HG02678 (cell line): Measurements from ENCODE around the gene ACOXL.

Source experiments
- ATAC-seq: cut with Tn5 transposase; IDR thresholded peaks from one replicate; pipeline ENCODE4 v1.9.1; 2021; ENCODE audit warnings: mild to moderate bottlenecking, moderate library complexity; ENCODE audit not compliant: unreplicated experiment

ACOXL gene

DNA sequence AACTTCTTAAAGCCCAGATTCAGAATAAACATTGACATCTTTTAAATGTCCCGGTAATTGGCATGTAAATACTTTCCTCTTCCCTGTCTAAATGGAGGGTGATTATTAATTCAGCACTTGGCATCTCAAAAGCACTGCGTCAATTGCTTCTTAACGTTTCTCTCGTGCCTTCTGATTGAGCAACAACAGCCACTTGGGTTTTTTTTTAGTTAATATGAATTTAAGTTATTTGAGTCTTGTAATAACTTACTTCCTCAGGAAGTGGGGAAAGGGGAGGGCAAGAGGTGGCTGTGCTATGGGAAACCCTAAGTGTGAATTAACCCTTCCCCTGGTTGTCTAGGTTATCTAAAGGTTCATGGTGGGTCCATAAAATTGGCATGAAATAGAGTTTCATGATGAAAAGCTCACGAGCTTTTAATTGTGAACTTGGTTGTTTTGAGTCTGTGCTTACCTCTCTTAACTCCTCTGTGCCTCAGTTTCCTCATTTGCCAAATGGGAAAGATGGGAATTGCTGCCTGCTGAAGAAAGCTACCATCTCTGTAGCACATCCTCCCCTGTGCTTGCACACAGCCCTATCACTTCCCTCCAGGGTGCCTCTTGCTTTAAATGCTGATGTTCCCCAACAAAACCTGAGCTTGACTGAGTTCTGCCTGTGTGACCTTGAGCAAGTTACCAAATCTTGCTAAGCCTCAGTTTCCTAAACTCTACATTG is 262.0 kb downstream of the ACOXL start:
- no peak for ATAC-seq

DNA sequence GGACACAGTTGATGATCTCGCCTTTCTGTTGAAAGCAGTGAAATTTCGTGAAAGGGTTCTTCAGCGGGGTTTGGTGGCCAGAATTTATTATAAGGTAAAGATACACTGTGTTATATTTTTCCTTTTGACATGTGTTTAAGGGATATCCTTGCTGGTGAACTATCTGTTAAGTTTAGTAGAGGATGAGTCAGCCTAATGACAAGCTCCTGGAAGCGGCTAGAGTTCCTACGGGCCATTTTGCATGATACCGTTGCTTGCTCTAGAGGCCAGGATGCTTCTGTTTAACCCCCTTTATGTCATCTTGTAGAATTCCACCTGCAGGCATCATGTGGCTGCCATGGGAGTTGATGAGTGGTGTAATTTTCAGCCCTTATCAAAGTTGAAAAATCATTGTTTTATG is 263.5 kb downstream of the ACOXL start:
- no peak for ATAC-seq

DNA sequence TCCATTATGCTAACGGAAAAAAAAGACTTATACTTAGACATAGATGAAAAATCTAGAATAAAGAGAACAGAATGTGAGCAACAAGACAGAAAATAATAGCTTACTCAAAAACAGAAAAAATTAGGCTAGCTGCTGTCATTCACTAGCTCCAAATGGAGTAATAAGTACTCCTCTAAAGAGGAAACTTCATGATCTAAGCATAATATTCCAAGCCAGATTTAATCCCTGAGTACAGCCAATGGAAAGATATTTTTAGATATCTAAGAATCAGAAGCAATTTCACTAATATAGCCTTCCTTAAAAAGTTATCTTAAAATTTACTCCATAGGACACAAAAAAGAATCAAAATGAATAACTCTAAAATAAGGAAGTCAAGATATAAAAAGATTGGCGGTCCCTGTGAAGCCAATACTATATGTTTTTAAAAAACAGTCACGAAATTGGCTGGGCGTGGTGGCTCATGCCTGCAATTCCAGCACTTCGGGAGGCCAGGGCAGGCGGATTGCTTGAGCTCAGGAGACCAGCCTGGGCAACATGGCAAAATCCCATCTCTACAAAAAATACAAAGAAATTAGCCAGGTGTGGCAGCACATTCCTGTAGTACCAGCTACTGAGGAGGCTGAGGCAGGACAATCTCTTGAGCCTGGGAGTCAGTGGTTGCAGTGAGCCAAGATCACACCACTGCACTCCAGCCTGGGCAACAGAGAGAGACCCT is 265.1 kb downstream of the ACOXL start:
- ATAC-seq = no peak

DNA sequence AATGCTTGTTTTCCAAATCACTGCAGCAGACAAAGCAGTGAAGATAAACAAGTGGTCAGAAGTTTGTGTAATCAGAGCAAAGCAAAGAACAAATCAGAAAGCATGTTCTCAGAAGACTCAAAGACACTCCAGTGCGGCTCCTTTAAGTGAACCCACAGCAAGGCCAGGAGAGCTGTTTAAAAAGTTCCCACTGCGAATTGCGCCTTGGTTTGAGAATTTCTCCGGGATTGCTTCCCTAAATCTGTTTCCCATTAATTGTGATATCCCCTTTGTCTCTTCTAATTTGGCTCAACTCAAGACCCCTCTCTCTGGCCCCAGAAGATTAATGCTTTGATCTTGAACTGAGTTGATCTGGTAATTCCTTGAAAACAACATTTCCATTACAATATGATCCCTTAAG is 265.9 kb downstream of the ACOXL start:
- no peak for ATAC-seq

DNA sequence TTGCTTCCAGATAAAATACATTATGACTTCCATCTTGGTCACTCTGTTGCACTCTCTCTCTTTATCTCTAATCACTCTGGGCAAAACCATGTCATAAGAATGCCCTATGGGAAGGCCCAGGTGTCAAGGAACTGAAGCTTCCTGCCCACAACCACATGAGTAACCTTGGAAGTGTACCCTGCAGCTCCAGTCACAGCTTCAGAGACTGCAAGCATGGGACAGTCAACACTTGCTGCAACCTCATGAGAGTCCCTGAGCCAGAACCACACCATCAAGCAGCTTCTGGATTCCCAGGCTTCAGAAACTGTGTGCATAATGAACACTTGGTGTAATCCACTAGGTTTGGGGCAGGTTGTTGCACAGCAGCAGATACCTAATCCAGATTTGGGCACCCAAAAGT is 267.3 kb downstream of the ACOXL start:
- no peak for ATAC-seq

DNA sequence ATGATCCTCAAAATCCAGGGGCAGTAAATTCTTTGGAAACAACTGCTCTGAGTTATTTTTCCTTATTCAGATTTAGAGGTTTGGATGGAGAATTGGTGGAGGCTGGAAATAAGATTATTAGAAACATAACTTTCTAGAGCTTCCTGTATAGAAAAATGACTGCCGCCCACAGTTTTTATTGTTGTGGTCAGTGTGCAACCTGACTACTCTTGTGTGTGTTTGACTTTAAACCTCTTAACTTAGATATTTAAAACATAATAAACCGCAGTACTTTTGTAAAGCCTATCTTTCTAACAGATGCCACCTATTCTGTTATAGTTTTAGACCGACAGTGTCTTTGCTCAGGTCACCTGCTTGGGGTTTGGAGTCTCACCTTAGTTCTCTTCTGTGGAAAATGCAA is 272.9 kb downstream of the ACOXL start:
- no peak for ATAC-seq

DNA sequence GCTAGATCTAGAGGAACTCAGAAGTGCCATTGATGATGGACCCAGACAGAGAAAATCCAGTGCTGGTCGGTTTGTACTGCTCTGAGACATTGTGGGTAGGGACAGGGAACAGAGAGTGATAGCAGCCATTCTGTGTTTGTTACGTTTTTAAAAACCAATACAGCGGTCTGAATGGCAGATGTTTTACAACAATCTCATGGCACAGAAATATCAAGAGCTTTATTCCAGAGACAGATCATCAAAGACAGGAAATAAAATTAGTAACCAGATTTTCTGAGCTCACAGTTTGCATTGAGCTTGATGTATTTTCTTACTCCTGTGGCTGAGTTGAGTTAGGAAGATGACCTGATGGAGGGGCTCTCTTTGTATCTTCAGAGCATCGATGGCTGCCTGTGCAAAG is 273.4 kb downstream of the ACOXL start:
- ATAC-seq = no peak

DNA sequence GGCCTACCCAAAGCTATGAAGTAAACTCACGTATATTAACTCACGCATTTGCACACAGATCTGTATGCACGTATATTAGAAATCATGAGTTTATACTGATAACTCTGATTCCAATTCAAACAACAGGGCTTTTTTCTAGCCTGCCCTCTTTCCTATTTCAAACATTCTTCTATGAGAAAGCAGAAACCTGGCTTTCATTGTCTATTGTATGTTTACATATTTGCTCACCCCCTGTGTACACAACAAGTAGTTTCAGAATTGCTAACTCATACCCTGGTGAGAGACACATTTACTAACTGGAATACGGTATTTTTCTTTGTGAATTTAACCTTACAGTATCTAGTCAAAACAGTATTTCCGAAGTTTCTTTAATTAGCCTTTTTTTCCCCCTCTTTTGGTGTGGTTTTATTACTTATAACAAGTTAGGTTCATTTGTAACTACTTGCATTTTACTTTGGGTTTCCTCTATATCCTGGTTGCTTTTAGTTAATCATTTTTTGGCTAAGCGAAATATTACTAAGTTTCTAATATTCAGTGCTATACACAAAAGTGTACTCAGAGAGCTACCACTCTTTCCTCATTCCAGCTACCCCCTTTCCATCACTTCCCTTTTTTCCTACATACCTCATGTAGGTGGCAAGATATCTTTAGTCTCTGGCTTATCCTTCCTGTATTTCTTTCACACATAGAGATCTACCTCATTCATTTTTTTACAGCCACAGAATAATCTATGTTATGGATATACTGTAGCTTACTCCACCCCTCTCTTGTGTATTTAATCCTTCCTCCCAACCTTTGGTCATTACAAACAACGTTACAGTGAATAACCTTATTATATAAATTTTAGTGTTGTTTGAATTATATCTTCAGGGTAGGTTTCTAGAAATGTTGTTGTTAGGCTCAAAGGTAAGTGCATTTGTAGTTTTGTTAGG is 275.6 kb downstream of the ACOXL start:
- ATAC-seq = no peak

DNA sequence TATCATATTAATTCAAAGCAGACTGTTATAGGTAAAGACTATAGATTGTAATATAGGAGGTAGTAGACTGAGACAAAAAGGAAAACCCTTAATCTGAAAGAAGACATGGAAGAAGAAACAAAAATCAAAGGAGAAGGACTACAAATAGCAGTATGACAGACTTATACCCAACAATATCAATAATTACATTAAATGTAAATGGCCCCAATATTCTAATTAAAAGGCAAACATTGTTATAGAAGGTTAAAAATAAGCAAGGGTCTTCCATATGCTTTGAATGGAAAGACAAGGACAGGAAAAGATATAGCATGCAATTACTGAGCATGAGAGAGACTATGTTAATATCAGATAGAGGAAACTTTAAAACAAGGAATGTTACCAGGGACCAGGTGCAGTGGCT is 278.8 kb downstream of the ACOXL start:
- ATAC-seq = no peak

DNA sequence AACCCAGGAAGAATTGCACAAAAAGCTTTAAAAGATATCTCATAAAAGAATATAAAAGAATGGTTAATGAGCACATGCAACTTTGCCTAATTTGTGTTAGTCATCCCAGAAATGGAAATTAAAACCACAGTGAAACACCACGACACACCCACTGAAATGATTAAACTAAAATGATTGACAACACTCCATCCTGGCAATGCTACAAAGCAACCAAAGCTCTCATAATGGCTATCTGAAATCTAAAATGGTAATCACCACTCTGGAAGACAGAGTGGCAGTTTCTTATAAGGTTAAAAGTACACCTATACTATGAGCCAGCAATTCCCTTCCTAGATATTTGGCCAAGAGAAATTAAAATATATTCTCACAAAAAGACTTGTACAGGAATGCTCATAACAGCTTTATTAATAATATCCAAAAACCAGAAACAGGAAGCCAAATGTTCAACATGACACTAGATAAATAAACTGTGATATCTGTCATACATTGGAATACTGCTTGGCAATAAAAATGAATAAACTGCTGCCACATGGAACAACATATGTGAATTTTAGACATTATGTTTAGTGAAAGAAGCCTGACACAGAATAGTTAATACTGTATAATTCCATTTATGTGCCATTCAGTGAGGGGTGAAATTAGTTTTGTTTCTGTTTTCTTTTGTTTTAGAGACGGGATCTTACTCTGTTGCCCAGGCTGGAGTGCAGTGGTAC is 283.1 kb downstream of the ACOXL start:
- ATAC-seq = no peak

DNA sequence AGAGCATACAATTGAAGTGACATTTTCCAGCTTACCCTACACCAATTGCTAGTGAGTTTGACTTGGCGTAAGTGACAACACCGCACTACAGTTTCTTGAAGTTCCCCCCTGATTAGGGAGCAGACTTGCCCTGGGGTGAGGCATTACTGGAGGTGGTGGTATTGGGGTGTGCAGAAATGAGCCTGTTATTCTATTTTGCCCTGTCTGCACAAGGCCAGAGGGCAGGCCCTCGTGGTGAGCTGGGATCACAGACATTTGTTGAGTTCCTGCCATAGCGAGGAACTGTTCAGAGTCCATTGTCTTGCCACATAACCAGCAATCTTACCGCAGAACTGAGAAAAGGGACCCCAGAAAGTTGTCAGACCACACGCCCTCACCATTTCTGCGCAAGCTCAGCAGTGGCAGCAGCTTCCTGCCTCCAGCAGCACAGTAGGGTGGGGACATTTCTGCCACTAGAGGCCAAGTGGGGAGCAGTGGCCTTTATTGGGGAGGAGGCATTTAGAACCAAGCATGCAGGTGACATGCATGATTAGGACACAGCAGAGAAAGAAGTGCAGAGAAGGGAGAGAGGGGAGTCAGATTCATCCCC is 284.8 kb downstream of the ACOXL start:
- no peak for ATAC-seq

DNA sequence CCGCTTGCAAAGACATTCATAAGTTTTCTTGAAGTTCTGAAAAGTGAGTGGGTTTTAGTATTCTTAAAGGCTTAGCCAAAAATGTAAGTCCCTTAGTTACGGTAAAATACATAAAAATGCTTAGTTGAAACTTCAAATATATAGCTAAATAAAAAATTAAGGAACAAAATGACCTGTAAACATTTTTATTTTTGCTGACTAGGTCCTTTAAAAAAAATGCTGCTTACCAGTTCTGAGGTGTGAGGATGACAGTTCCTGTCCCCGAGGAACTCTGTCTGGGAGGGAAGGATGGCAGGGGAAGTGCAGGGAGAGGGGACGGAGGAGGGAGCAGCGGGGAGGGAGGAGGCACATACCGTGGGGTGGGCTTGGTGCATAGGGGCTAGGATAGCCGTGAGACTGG is 285.5 kb downstream of the ACOXL start:
- no peak for ATAC-seq

DNA sequence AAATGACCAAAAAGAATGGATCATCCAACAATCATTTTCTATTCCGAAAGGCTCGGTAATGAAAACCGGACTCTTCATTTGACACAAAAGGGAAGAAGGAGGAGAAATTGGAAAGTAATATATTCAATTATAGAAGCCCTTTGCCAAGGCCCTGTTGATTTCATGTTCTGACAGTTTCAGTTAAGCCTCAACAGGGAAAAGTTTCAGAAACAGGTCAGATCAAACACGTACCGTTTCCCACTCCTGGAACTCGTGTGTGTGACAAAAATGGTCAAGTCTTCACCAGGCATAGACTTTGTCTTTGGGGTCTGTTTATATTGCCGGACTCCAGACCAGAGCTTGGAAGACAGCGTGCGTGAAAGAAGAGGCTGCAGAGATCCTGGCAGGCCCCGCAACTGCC is 287.0 kb downstream of the ACOXL start:
- ATAC-seq = no peak

DNA sequence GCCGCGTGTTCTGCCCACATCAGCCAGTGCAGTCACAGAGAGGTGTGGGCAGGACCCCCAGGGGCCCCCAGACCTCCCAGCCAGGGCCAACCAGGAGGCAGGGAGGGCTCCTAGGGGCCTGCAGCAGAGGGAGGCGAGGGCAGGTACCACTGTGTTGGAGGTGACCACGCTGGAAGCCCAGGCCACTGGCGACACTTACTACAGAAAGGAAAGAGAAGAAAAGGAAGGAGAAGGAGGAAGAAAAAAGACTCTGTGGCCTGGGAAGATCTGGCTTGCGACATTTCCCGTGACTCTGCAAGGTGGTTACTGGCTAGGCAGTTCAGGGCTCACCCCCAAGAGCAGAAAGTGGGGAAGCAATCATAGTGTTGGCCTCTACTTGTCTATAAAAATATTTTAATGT is 290.3 kb downstream of the ACOXL start:
- ATAC-seq = no peak

DNA sequence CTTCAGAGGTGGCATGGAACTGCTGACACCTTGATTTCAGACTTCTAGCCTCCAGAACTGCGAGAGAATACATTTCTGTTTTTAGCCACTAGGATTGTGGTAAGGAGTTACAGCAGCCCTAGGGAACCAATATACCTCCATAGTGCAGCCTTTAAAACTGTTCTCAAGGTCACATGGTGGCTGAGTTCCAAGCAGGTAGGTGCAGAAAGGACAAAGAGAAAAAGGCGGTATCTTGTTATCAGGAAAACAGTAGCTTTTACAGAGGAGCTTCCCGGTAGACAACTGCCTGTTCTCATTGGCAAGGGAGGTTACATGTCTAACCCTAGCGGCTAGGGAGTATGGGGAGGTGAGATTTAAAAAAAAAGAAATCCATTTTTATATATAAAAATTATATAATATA is 292.1 kb downstream of the ACOXL start:
- no peak for ATAC-seq

DNA sequence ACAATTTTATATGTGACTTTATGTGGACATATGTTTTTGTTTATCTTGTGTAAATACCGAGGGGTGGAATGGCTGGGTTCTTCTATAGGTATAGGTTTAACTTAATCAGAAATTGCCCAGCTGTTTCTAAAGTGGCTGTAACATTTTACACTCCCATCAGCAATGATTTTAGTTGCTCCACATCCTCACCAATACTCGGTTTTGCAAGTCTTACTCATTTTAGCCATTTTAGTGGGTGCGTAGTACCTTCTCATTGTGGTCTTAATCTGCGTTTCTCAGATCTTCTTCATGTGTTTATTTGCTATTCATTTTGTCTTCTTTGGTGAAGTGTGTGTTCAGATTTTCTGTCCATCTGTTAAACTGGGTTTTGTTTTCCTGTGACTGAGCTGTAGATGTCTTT is 292.9 kb downstream of the ACOXL start:
- no peak for ATAC-seq

DNA sequence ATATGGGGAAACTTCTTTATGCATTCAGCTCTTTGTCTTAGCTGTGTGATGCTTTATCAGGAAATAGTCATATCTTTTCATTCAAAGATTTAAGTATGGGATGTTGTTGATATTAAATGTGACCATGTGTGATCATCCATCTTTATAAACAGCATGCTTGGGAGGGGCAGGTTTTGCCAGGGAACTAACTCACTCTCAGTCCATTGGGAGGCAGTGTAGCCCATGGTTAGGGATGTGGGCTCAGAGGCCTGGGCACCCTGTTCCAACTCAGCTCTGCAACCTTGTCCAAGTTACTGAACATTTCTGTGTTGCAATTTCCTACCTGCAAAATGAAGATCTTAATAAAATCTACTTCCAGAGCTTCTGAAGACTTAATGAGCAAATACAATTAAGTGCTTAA is 296.3 kb downstream of the ACOXL start:
- no peak for ATAC-seq

DNA sequence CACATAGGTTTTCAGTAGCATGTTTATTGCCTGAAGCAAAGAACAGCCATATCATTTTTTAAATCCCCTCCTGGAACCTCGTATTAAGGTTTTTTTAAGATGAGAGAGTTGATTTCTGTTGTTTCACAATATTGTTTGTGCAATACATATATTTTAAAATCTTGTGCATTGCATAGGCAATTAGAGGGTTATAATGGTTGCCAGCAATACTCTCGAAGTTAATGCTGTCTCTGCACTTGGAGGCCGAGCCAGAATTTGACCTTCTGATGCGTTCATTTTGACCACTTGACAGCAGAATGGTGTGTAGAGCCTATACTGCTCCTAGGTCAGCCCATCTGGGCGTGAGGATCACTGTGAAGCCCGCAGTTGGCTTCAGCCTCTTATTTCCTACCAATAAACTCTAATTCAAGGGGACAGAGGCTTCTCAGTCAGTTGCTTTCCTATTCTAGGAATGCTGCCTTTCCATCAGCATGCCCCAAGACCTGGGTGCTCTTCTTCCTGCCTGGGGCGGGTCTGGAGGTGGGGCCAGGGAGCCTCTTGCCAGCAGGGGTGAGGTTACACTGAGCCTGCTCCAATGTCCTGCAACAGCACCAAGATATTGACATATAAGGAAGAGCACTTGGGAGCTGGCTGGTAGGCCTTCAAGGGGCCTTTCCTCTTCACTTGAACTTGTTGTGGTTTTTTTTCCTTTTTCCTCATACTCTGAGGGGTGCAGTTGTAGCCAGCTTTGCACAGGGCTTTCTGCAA is 297.0 kb downstream of the ACOXL start:
- no peak for ATAC-seq

DNA sequence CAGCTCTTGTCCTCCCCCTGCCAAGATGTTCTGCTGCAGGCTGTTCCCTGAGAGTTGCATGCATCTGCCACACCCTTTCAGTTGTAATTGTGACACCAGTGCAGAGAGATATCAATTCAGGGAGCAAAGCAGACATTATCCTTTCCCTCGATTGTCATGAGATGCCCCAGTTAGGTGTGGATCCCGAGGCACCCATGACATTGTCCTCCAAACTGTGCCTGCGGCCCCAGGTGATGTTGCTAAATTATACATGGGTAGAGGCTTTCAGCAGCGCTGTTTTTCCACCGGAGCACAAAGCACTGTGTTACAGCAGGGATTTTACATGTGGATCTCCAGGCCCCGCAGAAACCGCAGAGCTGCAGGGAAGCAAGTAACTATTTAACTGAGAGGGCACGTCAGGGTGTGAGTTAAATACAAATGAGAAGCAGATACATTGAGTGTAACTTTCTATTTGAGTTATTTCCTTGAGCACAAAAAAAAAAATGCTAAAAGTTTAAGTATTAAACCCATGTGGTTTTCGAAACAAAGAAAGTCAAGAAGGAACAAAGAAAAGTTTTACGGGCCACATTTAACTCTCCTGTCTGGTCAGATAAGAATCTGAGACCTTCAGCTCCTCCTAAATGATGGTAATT is 298.0 kb downstream of the ACOXL start:
- ATAC-seq = peak; percentile 78

DNA sequence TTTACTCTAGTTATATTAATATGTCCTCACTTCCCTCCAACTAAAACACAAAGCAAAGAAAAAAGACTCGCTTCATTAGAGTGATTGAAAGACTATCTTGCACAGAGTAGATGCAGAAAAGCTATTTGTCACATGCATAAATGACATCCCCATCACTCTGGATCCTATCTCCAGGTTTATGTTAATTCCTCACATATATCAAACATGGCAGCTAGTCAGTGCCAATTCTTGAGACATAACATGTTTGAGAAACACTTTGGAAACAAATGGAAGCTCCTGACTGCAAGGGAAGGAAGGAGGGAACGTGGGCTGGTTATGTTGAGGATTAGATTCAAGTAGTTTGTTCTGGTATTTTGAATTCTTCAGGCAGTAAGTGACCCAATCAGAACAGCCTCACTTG is 298.6 kb downstream of the ACOXL start:
- no peak for ATAC-seq
